Fibroblast of pulmonary artery (primary cell): Measurements from ENCODE around the gene ZBTB21.

ENCODE experiments used
- DNase-seq: peaks from one replicate; pipeline ENCODE4 v3.0.0-alpha.2; 2010; ENCODE audit warnings: low read depth
- H3K4me3 ChIP-seq: replicated peaks from 2 replicates; pipeline ENCODE4 v1.5.1; 2011; ENCODE audit warnings: low read depth, mild to moderate bottlenecking, control low read depth, low read length, moderate library complexity
- TF ChIP-seq, protein P1 (sequence below): IDR thresholded peaks from 2 replicates; pipeline ENCODE4 v1.5.1; 2011; ENCODE audit warnings: mild to moderate bottlenecking, control low read depth, low read length, inconsistent platforms; ENCODE audit errors: missing control alignments

Gene ZBTB21

GRCh38 chr21:42040411-42041180 is 30.4 kb upstream of the ZBTB21 start:
- H3K4me3 ChIP-seq: no peak overlapping the region
- peak; percentile 98 for DNase-seq
- TF ChIP-seq, protein P1, sequence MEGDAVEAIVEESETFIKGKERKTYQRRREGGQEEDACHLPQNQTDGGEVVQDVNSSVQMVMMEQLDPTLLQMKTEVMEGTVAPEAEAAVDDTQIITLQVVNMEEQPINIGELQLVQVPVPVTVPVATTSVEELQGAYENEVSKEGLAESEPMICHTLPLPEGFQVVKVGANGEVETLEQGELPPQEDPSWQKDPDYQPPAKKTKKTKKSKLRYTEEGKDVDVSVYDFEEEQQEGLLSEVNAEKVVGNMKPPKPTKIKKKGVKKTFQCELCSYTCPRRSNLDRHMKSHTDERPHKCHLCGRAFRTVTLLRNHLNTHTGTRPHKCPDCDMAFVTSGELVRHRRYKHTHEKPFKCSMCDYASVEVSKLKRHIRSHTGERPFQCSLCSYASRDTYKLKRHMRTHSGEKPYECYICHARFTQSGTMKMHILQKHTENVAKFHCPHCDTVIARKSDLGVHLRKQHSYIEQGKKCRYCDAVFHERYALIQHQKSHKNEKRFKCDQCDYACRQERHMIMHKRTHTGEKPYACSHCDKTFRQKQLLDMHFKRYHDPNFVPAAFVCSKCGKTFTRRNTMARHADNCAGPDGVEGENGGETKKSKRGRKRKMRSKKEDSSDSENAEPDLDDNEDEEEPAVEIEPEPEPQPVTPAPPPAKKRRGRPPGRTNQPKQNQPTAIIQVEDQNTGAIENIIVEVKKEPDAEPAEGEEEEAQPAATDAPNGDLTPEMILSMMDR: no peak

DNA sequence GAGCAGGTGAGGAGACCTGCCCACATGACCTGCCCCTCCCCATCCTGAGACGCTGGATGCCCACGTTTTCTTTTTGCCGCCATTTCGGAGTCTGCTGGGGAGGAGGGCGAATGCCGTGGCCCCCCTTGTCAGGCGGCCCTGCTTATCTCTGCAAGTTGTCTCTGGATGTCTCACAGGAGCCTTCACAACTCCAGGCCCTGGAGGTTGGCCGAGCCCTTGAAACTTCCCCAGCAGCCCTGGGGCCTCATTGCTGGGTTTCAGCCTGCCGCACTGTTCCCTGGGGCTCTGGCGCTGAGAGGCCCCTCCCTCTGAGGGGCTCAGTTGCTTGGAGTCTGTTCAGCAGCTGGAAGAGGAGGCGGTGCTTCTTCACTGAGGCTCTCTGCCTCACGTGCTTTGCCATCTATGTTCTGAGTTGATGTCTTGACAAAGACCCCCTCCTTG is 29.8 kb upstream of the ZBTB21 start:
- no peak overlapping the region for H3K4me3 ChIP-seq
- TF ChIP-seq, protein P1: no peak
- peak; percentile 58 for DNase-seq

GRCh38 chr21:42039470-42039901 is 29.3 kb upstream of the ZBTB21 start:
- peak; percentile 73 for DNase-seq
- TF ChIP-seq, protein P1: no peak
- H3K4me3 ChIP-seq: no peak overlapping the region

- TF ChIP-seq, protein P1: no peak
- DNase-seq: peak; percentile 10
- H3K4me3 ChIP-seq: no peak overlapping the region
These were observed 28.8 kb upstream of the ZBTB21 start for GRCh38 chr21:42038826-42039425.

- no peak overlapping the region for H3K4me3 ChIP-seq
- no peak for DNase-seq
- TF ChIP-seq, protein P1: no peak
These were observed 28.2 kb upstream of the ZBTB21 start for GRCh38 chr21:42038393-42038792.

- H3K4me3 ChIP-seq: no peak overlapping the region
- TF ChIP-seq, protein P1: no peak
- no peak for DNase-seq
These were observed 27.8 kb upstream of the ZBTB21 start for GRCh38 chr21:42037943-42038342.
